Duodenal mucosa (tissue), 2 donors: Measurements from ENCODE around the gene MPP4.
A peak's percentile ranks its signal among the peaks of the same experiment; 100 is the strongest.

Source experiments
- H3K27ac ChIP-seq: one replicate; pipeline ENCODE4 v1.7.0; 2013; ENCODE audit warnings: low read depth, low read length
- H3K27me3 ChIP-seq, 2 donors: one replicate each; pipeline ENCODE4 v1.7.0; 2013; ENCODE audit warnings: low read length in 2 of 2, control low read depth in 1 of 2; ENCODE audit not compliant: insufficient read depth in 2 of 2, control insufficient read depth in 1 of 2
- H3K36me3 ChIP-seq, 2 donors: one replicate each; pipeline ENCODE4 v1.7.0; 2013; ENCODE audit warnings: low read length in 2 of 2, control low read depth in 1 of 2; ENCODE audit not compliant: insufficient read depth in 2 of 2, control insufficient read depth in 1 of 2
- H3K4me1 ChIP-seq, 2 donors: one replicate each; pipeline ENCODE4 v1.7.0; 2013; ENCODE audit warnings: low read length in 2 of 2, control low read depth in 1 of 2; ENCODE audit not compliant: insufficient read depth in 2 of 2, control insufficient read depth in 1 of 2
- H3K4me3 ChIP-seq, 2 donors: one replicate each; pipeline ENCODE4 v1.7.0; 2013; ENCODE audit warnings: low read length in 2 of 2, low read depth in 1 of 2
- H3K9ac ChIP-seq, 2 donors: one replicate each; pipeline ENCODE4 v1.7.0; 2013; ENCODE audit warnings: low read length in 2 of 2, low read depth in 1 of 2
- H3K9me3 ChIP-seq, 2 donors: one replicate each; pipeline ENCODE4 v1.7.0; 2013; ENCODE audit warnings: low read length in 2 of 2, control low read depth in 1 of 2; ENCODE audit not compliant: control insufficient read depth in 1 of 2

MPP4 gene

GRCh38 chr2:201654616-201655384, 43.6 kb downstream of the MPP4 start:
- Histone ChIP-seq H3K9ac (no peak overlapping the region), H3K9me3 (no peaks in the 10 kb centered on the region), H3K4me3 (no peak overlapping the region), H3K4me1 (no peaks in the 10 kb centered on the region), H3K27ac (no peak overlapping the region), H3K27me3 (no peaks in the 10 kb centered on the region), H3K36me3 (no peaks in the 10 kb centered on the region)

GRCh38 chr2:201653221-201653620, 45.2 kb downstream of the MPP4 start:
- H3K27ac ChIP-seq, result no peak overlapping the region
- H3K9ac ChIP-seq, result no peak overlapping the region

GRCh38 chr2:201649442-201649841, 49.0 kb downstream of the MPP4 start:
- Histone ChIP-seq H3K27ac (no peak overlapping the region), H3K4me3 (no peak overlapping the region), H3K9me3 (no peaks in the 10 kb centered on the region), H3K9ac (no peak overlapping the region), H3K36me3 (no peaks in the 10 kb centered on the region), H3K4me1 (no peaks in the 10 kb centered on the region), H3K27me3 (no peaks in the 10 kb centered on the region)

More at GRCh38 chr2:201653221-201653620, 45.2 kb downstream of the MPP4 start:
- Histone ChIP-seq H3K27me3 (no peaks in the 10 kb centered on the region), H3K4me3 (no peak overlapping the region), H3K9me3 (no peaks in the 10 kb centered on the region), H3K4me1 (no peaks in the 10 kb centered on the region), H3K36me3 (no peaks in the 10 kb centered on the region)

GRCh38 chr2:201647431-201647830, 51.0 kb downstream of the MPP4 start:
- H3K27me3 ChIP-seq, result no peaks in the 10 kb centered on the region
- peaks cover 6% of the 10 kb centered on the region in 2 donors for H3K4me1 ChIP-seq
- H3K36me3 ChIP-seq, result no peaks in the 10 kb centered on the region
- no peak overlapping the region for H3K4me3 ChIP-seq
- no peak overlapping the region for H3K27ac ChIP-seq
- H3K9me3 ChIP-seq, result no peaks in the 10 kb centered on the region
- no peak overlapping the region for H3K9ac ChIP-seq

GRCh38 chr2:201644001-201644400, 54.4 kb downstream of the MPP4 start:
- peak overlapping the region in 1 of 2 donors; percentile 0 for H3K9ac ChIP-seq
- H3K36me3 ChIP-seq, result no peaks in the 10 kb centered on the region
- peak overlapping the region; percentile 80 to 96 for H3K4me3 ChIP-seq
- H3K9me3 ChIP-seq, result no peaks in the 10 kb centered on the region
- H3K4me1 ChIP-seq, result peaks cover 6 to 11% of the 10 kb centered on the region in 2 donors
- no peaks in the 10 kb centered on the region for H3K27me3 ChIP-seq
- H3K27ac ChIP-seq, result no peak overlapping the region

GRCh38 chr2:201643216-201643890, 55.1 kb downstream of the MPP4 start, which contains the start of gene TMEM237:
TSS of gene TMEM237 (minus strand) at chr2:201643503. CDS start at chr2:201643400, 103 bp downstream.
- H3K4me3 ChIP-seq, result peak within 1 kb of the TSS; percentile 80 to 96
- peaks cover 6 to 11% of the 10 kb centered on the region in 2 donors for H3K4me1 ChIP-seq
- no peaks in the 10 kb centered on the region for H3K27me3 ChIP-seq
- no peaks in the 10 kb centered on the region for H3K36me3 ChIP-seq
- H3K9ac ChIP-seq, result peak within 1 kb of the TSS; percentile 71 to 77
- no peaks in the 10 kb centered on the region for H3K9me3 ChIP-seq
- peak within 1 kb of the TSS; percentile 54 for H3K27ac ChIP-seq

- peak overlapping the region; percentile 54 for H3K27ac ChIP-seq
- peak overlapping the region; percentile 71 to 77 for H3K9ac ChIP-seq
- no peaks in the 10 kb centered on the region for H3K36me3 ChIP-seq
- no peaks in the 10 kb centered on the region for H3K9me3 ChIP-seq
- H3K27me3 ChIP-seq, result no peaks in the 10 kb centered on the region
- H3K4me1 ChIP-seq, result peaks cover 6 to 11% of the 10 kb centered on the region in 2 donors
- peak overlapping the region; percentile 80 to 96 for H3K4me3 ChIP-seq
Observed at GRCh38 chr2:201642579-201643215, 55.7 kb downstream of the MPP4 start.

- Histone ChIP-seq H3K4me1 (peaks cover 6 to 11% of the 10 kb centered on the region in 2 donors), H3K9ac (peak overlapping the region; percentile 71 to 77), H3K36me3 (no peaks in the 10 kb centered on the region), H3K27ac (peak overlapping the region; percentile 54), H3K4me3 (peak overlapping the region; percentile 80 to 96), H3K9me3 (no peaks in the 10 kb centered on the region), H3K27me3 (no peaks in the 10 kb centered on the region)
Observed at GRCh38 chr2:201642086-201642578, 56.3 kb downstream of the MPP4 start.

- Histone ChIP-seq H3K9ac (no peak overlapping the region), H3K4me1 (peaks cover 5 to 11% of the 10 kb centered on the region in 2 donors), H3K4me3 (no peak overlapping the region), H3K9me3 (no peaks in the 10 kb centered on the region), H3K36me3 (no peaks in the 10 kb centered on the region), H3K27me3 (no peaks in the 10 kb centered on the region), H3K27ac (no peak overlapping the region)
Observed at GRCh38 chr2:201639205-201639604, 59.2 kb downstream of the MPP4 start.

GRCh38 chr2:201638326-201638725, 60.1 kb downstream of the MPP4 start:
- H3K4me3 ChIP-seq, result no peak overlapping the region
- H3K36me3 ChIP-seq, result no peaks in the 10 kb centered on the region
- H3K27me3 ChIP-seq, result no peaks in the 10 kb centered on the region
- no peaks in the 10 kb centered on the region for H3K9me3 ChIP-seq
- no peak overlapping the region for H3K27ac ChIP-seq
- no peak overlapping the region for H3K9ac ChIP-seq
- H3K4me1 ChIP-seq, result peaks cover 0 to 5% of the 10 kb centered on the region in 2 donors
